ENCODE measurements around the gene JRKL.
"Not testable (repeated sequence)": the region's sequence is repeated elsewhere in the genome, so short reads cannot be mapped to it uniquely, and the experiment has no call there.

The JRKL gene

GRCh38 chr11:96396637-96397036 lies 6.8 kb downstream of the JRKL start:
- FAIRE-seq, result no peak

GRCh38 chr11:96397863-96398262 lies 8.1 kb downstream of the JRKL start:
- FAIRE-seq, result no peak

- no peak for FAIRE-seq
Measured at GRCh38 chr11:96400697-96401096, 10.9 kb downstream of the JRKL start.

- FAIRE-seq, result not testable (repeated sequence)
Measured at GRCh38 chr11:96411412-96411811, 21.6 kb downstream of the JRKL start.

- no peak for FAIRE-seq
Measured at GRCh38 chr11:96412761-96413381, 23.1 kb downstream of the JRKL start.

- no peak for FAIRE-seq
Measured at GRCh38 chr11:96413408-96413807, 23.6 kb downstream of the JRKL start.

GRCh38 chr11:96424693-96425092 lies 34.9 kb downstream of the JRKL start:
- no peak for FAIRE-seq

GRCh38 chr11:96430668-96431067 lies 40.9 kb downstream of the JRKL start:
- no peak for FAIRE-seq

- FAIRE-seq, result not testable (repeated sequence)
Measured at GRCh38 chr11:96432654-96433053, 42.8 kb downstream of the JRKL start.

Data from A204.1 (cell line).